HG03039 (cell line): ENCODE results near the gene PMM1.
"Not testable (repeated sequence)": the region's sequence is repeated elsewhere in the genome, so short reads cannot be mapped to it uniquely, and the experiment has no call there.

ENCODE experiments used
- ATAC-seq: cut with Tn5 transposase; IDR thresholded peaks from one replicate; pipeline ENCODE4 v1.9.1; 2021; ENCODE audit warnings: mild to moderate bottlenecking, moderate library complexity; ENCODE audit not compliant: unreplicated experiment

PMM1 gene

GRCh38 chr22:41597635-41597953 is 8.0 kb upstream of the PMM1 start:
- ATAC-seq: no peak

- ATAC-seq: no peak
These were observed 7.4 kb upstream of the PMM1 start for GRCh38 chr22:41596776-41597634.

GRCh38 chr22:41595703-41596102 is 6.1 kb upstream of the PMM1 start:
- ATAC-seq: no peak

- ATAC-seq: not testable (repeated sequence)
These were observed 3.8 kb upstream of the PMM1 start for GRCh38 chr22:41593336-41593960.

- no peak for ATAC-seq
These were observed 2.3 kb downstream of the PMM1 start for GRCh38 chr22:41587347-41587723.

GRCh38 chr22:41585898-41586297 is 3.7 kb downstream of the PMM1 start:
- no peak for ATAC-seq

- ATAC-seq: no peak
These were observed 4.8 kb downstream of the PMM1 start for GRCh38 chr22:41584881-41585280.

- ATAC-seq: no peak
These were observed 6.9 kb downstream of the PMM1 start for GRCh38 chr22:41582694-41583093.

GRCh38 chr22:41579997-41580355 is 9.7 kb downstream of the PMM1 start:
- no peak for ATAC-seq

- ATAC-seq: no peak
These were observed 10.2 kb downstream of the PMM1 start for GRCh38 chr22:41579297-41579996.

GRCh38 chr22:41578818-41579217 is 10.8 kb downstream of the PMM1 start:
- no peak for ATAC-seq

- ATAC-seq: no peak
These were observed 11.5 kb downstream of the PMM1 start for GRCh38 chr22:41578114-41578513.

GRCh38 chr22:41576877-41577276 is 12.8 kb downstream of the PMM1 start:
- ATAC-seq: no peak

GRCh38 chr22:41575533-41575932 is 14.1 kb downstream of the PMM1 start:
- ATAC-seq: no peak

GRCh38 chr22:41574847-41575381 is 14.7 kb downstream of the PMM1 start:
- no peak for ATAC-seq

GRCh38 chr22:41573677-41574076 is 16.0 kb downstream of the PMM1 start:
- no peak for ATAC-seq

- not testable (repeated sequence) for ATAC-seq
These were observed 17.3 kb downstream of the PMM1 start for GRCh38 chr22:41572305-41572704.

- no peak for ATAC-seq
These were observed 17.9 kb downstream of the PMM1 start for GRCh38 chr22:41571786-41572185.

GRCh38 chr22:41570221-41570620 is 19.4 kb downstream of the PMM1 start:
- no peak for ATAC-seq

GRCh38 chr22:41568811-41569210 is 20.8 kb downstream of the PMM1 start:
- no peak for ATAC-seq

GRCh38 chr22:41567512-41567768 is 22.2 kb downstream of the PMM1 start:
- ATAC-seq: no peak

- ATAC-seq: no peak
These were observed 24.1 kb downstream of the PMM1 start for GRCh38 chr22:41565403-41566054.
